HFF-Myc (cell line): ENCODE results near the gene EPM2A.

ENCODE experiments used
- DNase-seq: peaks from one replicate; pipeline ENCODE4 v3.0.0-alpha.2; 2011; ENCODE audit warnings: low read depth; ENCODE audit errors: extremely low read depth
- H3K4me3 ChIP-seq: replicated peaks from 2 replicates; pipeline ENCODE4 v1.5.1; 2011; ENCODE audit warnings: low read depth, mild to moderate bottlenecking, control low read depth, low read length
- TF ChIP-seq, protein P1 (sequence below): IDR thresholded peaks from 2 replicates; pipeline ENCODE4 v1.5.1; 2012; ENCODE audit warnings: mild to moderate bottlenecking, low read depth, low read length, control low read depth; ENCODE audit errors: missing control alignments

The EPM2A gene

DNA sequence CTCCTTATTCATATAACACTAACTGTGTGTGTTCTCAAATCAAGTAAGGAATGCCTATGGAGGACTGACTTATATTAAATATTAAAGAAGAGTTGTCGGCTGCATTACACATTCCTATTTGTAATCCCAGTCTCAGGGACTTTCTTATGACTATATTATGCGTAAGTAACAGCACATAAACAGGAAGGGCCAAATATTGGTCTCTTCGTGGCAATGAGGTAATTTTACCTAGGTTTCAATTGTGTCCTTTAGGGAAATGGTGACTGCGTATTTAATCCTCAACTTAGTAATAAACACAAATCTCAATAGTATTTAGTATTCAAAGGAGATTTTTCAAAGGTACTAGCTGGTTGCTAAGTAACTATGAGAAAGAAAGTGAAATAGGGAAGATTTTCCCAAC is 22.8 kb upstream of the EPM2A start:
- DNase-seq = no peak
- TF ChIP-seq, protein P1, sequence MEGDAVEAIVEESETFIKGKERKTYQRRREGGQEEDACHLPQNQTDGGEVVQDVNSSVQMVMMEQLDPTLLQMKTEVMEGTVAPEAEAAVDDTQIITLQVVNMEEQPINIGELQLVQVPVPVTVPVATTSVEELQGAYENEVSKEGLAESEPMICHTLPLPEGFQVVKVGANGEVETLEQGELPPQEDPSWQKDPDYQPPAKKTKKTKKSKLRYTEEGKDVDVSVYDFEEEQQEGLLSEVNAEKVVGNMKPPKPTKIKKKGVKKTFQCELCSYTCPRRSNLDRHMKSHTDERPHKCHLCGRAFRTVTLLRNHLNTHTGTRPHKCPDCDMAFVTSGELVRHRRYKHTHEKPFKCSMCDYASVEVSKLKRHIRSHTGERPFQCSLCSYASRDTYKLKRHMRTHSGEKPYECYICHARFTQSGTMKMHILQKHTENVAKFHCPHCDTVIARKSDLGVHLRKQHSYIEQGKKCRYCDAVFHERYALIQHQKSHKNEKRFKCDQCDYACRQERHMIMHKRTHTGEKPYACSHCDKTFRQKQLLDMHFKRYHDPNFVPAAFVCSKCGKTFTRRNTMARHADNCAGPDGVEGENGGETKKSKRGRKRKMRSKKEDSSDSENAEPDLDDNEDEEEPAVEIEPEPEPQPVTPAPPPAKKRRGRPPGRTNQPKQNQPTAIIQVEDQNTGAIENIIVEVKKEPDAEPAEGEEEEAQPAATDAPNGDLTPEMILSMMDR = no peak
- H3K4me3 ChIP-seq = no peak overlapping the region

DNA sequence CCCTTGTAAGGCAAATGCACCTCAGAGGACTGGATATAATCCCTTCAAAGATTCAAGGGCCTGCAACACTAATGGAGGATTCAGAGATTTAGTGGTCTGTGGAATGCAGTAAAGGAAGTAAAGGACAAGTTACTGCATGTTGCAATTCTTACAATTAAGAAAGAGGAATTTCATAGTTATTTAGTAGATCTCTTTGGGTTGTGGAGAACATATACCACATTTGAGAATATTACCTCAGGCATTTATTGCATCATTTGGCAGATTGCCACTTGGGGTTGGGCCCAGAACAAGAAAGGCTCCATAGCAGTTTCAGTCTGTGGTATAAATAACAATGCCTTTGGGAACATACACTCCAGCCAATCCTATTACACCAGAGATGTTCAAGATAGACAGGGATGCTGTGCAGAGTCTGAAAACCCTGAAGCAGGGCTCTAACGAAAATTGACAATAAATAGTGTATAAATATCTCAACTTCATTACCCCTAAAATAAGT is 20.9 kb upstream of the EPM2A start:
- H3K4me3 ChIP-seq = no peak overlapping the region
- peak; percentile 70 for DNase-seq
- TF ChIP-seq, protein P1 = no peak

DNA sequence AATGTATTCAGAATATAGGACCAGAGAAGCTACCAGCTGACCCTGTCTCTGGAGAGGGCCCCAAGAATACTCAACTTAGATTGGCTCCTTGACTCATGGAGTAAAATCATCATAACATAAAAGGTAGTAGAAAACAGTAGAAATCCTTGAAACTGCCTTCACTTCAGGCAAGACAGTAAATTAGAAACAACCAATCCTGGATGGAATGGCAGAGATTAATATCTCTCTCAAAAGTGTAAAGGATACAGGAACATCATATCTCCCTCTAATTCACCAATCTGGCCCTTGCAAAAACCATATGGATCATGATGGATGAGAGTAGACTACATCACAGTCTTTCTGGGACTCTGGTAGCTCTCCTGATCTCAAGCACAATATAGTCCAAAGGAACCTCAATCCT is 20.4 kb upstream of the EPM2A start:
- TF ChIP-seq, protein P1 = no peak
- no peak overlapping the region for H3K4me3 ChIP-seq
- no peak for DNase-seq

DNA sequence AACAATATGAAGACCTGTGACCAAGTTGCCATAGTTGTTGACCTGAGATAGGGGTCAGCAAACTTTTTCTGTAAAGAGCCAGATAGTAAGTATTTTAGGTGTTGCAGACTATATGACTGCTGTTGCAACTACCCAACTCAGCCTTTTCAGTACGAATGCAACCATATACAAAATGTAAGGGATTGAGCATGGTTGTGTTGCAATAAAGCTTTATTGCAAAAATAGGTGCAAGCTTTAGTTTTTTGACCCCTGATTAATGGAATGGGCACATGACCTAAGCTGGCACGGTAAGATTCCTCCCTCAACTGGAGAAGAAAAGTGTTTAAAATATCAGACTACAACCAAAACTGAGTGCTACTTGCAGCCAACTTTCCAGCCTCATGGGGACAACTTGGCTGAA is 17.3 kb upstream of the EPM2A start:
- DNase-seq = no peak
- H3K4me3 ChIP-seq = no peak overlapping the region
- TF ChIP-seq, protein P1 = no peak

DNA sequence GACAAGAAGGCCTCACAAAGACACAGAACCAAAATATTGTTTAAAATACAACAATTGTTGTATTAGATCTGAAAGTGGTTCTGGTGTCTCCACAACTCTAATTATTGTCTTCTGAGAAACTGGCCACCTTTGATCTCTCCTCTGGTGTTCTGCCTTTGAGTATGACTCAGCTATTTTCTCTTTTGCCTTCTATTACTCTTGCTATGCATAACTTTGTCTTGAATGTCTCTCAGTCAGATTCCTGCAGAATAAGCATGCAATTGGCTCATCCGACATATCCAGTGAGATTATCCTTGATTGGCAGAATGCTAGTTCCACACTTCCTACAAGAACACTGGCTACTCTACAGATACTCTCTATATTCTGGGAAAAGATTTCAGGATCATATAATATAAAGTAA is 14.3 kb upstream of the EPM2A start:
- no peak overlapping the region for H3K4me3 ChIP-seq
- TF ChIP-seq, protein P1 = no peak
- no peak for DNase-seq

DNA sequence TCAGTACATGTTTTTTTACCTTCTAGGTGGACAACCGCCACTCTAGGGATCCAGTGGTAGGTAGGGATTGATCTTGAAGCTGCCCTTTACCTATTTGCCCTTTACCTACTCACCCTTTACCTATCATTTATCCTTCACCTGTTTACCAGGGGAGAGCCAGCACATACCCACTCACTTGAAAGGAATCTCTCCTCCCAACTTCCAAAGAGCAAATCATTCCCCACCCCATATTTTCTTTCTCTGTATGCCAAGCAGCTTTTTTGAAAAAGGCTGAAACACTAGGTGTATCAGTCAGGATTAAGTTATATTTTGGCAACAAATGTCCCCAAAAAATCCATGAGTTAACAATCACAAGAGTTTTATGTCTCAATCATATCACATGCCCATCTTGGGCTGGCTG is 10.5 kb upstream of the EPM2A start:
- TF ChIP-seq, protein P1 = no peak
- H3K4me3 ChIP-seq = no peak overlapping the region
- no peak for DNase-seq

DNA sequence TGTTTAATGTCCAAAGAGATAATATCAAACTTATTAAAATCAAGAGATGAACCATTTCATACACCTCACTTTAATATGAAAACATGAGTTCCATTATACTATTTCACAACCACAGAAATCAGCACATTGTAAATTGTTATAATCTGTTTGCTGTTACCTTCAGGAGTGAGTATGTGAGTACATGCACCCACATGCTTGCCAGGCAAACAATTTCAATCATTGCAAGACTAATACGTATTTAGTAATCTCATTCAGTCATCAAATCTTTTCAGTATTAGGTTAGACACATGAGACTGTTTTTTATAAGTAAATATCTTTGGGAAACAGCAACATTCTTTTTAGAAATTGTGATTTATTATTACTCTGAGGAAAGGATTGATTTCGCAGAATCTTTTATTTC is 9.3 kb upstream of the EPM2A start:
- TF ChIP-seq, protein P1 = no peak
- no peak overlapping the region for H3K4me3 ChIP-seq
- no peak for DNase-seq
